Measurements from ENCODE around the gene ZNF688.
"Not testable (repeated sequence)": the region's sequence is repeated elsewhere in the genome, so short reads cannot be mapped to it uniquely, and the experiment has no call there.

- not testable (repeated sequence) for TF ChIP-seq POLR2A, CTCF (IDR thresholded peaks at IDR 0.05)
Measured at GRCh38 chr16:30540916-30541464, 30.5 kb downstream of the ZNF688 start.

Data from uterus (tissue), 2 donors.